NCI-H345 (cell line): ENCODE measurements around the gene PPP1R14B.

Experiments used
- DNase-seq: peaks from one replicate; lab custom pipeline; 2025; lab: John Stamatoyannopoulos, UW

Gene PPP1R14B

DNA sequence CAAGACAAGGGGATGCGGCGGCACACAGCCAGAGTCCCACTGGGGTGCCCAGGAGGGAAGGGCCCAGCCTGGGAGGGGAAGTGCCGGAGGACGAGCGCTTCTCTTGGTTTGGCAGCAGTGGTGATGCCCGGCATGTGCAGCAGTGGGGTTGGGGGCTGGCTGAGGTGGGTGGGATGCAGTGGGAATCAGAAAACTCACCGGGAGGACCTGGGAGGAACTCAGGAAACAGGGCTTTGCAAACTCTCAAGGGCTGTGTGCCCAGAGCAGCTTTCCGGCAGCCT is 37.2 kb downstream of the PPP1R14B start:
- no peak for DNase-seq

DNA sequence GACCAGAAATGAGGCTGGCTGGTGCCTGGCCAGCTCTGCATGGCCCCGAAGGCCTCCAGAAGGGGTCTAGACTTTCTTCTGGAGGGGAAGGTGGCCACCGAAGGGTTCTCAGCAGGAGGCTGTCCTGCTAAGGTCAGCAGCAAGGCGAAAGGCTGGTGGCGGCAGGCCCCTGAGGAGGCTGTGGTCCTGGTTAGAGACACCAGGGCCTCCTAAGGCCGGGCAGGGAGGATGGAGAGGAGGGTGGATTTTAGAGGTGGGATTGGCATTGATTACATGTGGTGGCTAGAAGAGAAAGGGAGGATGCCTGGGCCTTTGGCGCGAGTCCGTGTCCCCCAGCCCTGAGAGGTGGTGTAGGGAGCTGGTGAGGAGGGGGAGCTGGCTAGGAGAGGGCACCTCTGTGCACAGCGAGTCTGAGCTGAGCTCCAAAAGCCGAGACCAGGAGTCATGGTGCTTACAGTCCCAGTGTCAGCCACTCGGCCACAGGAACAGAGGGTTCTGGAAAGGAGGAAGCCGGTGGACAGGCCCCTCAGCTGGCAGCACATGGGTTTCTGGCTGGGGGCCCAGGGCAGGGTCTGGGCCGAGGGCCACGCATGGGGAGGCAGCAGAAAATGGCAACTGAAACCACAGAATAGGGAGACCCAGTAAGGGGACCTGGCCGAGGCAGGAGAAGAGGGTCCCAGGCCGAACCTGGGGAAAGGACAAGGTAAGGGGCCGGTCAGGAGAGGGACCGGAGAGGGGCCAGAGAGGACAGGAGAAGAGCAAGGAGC is 37.8 kb downstream of the PPP1R14B start:
- no peak for DNase-seq

DNA sequence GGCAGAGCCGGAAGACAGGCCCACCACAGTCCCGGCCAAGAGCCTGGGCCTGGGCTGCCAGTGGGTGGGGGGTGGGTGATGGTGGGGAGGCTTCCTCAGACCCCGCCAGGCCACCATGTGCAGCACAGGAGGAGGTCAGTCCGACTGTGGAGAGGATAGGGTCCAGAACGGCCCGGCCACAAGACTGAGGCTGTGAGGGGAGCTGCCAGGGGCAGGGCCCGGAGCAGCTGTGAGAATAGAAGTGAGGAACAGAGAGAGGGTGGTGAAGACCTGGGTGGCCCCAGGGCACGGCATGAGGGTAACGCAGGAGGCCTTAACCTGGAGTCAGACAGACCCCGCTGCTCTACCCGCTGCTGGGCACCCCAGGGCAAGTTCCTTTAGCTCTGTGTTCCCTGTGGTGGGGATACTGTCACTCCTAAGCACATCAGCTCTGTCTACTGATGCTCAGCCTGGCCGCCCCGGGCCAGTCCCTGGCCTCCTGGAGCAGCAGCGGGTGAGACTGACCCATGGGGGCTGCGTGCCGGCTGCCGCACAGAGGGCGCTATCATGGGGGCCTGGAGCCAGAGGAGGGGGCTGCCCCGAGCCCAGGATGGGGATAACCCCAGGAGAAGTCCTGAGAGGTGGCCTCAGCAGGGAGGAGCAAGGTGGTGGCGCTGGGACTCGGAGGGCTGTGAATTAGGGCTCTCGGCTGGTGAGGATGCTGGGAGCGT is 38.5 kb downstream of the PPP1R14B start:
- no peak for DNase-seq

DNA sequence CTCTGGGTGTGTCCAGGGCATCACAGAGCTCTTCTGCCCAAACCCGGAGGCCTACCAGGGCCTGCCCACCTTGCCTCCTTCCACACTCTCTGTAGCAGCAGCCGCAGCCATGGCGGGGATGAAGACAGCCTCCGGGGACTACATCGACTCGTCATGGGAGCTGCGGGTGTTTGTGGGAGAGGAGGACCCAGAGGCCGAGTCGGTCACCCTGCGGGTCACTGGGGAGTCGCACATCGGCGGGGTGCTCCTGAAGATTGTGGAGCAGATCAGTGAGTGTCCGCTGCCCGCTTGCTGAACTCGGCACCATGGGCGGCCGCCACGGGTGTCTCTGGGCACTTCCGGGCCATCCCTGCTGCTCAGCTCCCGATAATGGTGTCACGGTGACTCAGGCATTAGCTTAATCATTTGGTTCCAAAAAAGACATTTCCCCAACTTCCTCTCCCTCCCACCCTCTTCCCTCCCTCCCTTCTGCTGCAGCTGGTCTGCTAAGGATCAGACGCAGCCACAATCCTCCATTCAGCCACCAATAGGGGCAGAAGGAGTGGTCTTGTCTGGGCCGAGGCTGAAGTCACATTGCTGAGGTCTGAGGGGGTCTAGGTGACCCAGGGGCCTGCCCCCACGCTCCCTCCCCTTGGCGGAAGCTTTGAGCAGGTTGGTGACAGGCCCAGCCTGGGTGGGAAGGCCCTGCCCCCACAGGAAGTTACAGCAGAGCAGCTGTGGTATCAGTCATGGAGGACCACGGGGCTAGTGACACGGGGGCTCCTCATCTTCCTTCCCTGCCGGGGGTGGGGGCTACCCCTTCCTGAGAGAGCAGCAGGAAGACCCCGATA is 39.3 kb downstream of the PPP1R14B start:
- no peak for DNase-seq

DNA sequence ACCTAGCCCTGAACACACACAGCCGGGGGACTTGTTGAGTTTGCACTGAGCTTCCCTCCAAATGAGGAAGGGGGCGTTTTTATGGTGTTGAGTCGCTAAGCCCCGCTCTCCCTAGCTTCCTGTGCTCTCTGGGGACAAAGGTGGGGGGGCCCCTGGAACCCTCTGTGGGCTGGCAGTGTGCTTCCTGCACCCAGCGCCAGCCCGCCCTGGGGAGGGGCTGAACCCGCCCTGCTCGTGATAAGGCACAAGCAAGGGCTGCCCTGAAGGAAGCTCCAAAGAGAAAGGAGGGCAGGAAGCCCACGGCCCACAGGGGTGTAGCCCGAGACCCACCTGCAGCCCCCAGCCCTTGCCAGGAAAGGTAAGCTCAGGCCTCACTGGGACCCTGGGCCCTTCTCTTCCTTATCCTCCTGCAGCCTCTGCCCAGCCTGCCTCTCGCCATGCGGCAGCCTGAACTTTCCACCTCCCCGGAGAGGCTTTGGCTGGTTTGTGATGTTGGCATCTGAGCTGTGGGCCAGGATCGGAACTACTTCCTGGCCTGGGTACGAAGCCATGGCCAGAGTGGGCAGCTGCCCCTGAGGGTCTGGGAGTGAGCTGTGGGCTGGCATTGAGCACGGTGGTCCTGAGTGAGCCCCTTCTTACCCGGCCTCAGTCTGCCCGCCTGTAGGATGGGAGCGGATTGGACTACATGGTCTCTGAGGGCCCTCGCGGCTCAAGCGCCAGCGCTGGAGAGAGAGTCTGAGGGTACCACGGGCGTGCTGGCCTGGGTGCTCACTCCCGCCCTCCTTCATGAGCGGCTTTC is 40.1 kb downstream of the PPP1R14B start, which contains the start of gene FERMT3:
FERMT3 (plus strand) TSS at position 265 of the 799 bp plus-strand sequence. CDS start 644 bp downstream, outside the sequence.
- no peak for DNase-seq

DNA sequence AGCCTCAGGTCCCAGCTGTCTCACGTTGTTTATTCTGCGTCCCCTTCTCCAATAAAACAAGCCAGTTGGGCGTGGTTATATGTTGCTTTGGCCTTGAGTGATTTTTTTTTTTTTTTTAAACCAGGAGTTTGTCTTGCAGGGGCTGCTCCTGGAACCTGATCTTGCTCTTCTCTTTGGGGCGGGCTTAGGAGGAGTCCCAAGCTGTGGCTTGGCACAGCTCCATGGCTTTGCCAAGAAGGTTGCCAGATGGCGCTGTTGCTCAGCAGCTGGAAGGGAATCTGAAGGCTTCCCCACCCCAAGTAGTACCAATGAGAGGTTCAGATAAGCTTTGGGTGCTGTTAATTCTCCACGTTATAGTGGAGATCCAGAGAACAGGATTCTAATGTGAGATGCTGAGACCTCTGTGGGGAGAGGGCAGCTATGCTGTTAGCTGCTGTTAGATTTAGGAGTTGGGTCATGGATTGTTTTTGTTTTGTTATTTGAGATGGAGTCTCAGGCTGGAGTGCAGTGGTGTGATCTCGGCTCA is 42.2 kb downstream of the PPP1R14B start:
- peak; percentile 69 for DNase-seq

DNA sequence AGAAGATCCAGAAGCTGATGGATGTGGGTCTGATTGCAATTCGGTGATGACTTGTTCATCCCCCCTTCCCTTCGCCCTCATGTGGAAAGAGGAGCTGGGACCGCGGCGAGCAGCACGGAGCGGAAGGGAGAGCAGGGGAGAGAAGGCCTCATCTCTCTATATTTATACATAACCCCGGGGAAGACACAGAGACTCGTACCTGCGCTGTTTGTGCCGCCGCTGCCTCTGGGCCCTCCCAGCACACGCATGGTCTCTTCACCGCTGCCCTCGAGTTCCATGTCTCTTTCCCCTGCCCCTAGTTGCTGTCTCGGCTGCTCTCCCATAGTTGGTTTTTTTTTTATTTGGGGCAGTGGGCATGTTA is 42.7 kb downstream of the PPP1R14B start:
- no peak for DNase-seq

DNA sequence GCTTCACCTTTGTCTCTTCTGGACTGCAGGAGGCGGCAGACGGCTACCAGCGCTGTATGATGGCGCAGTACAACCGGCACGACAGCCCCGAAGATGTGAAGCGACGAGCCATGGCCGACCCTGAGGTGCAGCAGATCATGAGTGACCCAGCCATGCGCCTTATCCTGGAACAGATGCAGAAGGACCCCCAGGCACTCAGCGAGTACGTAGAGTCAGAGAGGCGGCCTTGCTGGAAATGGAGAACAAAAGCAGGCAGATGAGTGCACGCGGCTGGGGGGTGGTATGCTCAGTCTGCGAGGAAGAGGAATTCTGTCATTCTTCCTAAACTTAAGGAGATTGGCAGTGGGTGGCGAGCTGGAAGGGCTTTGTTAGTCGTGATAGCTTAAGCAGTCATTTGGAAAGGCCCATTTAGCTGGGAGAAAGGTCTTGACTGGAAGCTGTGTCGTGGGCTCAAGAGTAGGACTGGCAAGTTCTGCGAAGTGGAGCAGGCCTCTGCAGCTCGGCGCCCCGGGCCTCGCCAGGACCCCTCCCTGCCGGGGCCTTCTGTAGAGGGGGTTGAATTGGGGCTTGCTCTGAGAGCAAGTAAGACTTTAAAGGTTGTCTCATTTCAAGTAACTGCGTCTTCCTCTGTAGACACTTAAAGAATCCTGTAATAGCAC is 43.2 kb downstream of the PPP1R14B start:
- DNase-seq, result no peak

DNA sequence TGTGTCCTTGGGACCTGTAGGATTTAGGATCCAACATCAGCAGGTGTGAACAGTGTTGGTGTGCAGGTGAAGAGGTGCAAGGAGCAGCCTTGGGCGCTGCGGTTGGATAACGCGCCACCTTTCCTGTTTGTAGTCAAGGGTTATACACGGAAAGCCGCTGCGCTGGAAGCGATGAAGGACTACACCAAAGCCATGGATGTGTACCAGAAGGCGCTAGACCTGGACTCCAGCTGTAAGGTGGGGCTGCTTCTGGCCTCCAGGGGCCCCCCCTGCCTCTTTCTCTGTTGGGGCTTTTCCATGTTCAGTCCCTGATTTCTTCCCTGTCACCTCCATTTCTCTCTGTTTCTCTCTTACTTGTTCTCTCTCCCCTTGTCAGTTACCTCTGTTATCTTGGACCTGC is 43.8 kb downstream of the PPP1R14B start:
- no peak for DNase-seq

DNA sequence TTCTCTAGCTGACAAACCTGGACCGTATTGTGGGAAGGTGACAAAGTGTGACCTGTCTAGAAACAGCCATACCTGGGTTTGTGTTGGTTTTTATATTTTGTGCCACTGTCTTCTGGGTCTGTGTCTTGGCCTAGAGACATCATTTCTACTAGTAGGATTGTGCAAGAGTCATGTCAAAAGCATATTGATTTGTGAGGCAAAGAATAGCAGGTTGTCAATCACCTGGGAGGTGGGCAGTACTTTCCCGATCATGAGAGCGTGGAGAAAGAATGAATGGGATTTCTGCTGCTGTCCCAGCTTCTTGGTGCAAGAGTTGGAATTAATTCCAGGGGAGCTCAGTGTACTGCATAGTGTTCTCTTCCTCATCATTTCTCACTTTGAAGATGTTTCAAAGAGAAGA is 45.2 kb downstream of the PPP1R14B start:
- DNase-seq, result no peak

DNA sequence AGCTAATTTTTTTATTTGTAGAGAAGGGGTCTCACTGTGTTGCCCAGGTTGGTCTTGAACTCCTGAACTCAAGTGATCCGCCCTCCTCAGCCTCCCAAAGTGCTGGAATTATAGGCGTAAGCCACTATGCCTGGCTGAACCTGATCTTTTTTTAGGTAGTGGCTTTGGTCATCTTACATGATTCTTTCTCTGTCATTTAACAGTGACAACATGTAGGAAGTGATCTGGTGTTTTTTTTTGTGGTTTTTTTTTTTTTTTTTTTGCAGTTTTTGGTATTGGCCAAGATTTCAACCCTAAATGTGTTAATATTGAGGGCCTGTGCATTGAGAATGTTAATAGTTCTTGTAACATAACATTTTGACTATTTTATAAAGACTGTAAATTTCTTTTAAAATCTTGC is 48.2 kb downstream of the PPP1R14B start:
- DNase-seq, result no peak

DNA sequence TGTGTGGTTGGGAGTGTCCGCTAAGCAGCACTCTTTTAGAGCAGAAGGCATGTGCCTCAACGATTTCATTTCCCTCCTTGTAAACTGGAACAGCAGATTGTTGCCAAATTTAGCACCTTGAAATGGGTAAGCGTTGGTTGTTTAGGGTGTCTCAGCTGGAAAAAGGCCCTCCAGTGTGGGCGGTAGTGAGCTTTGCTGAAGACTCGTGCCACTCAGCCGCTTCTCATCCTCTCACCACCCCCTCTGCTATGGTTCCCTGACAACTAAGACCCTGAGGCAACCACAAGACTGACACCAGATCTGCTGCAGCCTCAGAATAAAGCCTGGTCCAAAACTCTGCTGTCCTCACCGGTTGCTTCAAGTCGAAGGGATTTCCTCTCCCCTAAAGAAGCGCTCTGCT is 50.1 kb downstream of the PPP1R14B start:
- DNase-seq, result no peak
